MCF 10A (cell line): Measurements from ENCODE around the gene IL23R. TPM values are rescaled to one million over a fixed set of nuclear protein-coding genes. Genes with fewer than 3 reads are reported as not detected.

Source experiments
- BruUV-seq: library from RNA; stranded (reverse); fragments of 400-500 nt; replicated peaks from 2 replicates; lab custom pipeline; 2021; lab: Mats Ljungman, UMichigan
- CTCF ChIA-PET: fragments of 300-600 bp; sonication (Branson Sonifier 250); formaldehyde crosslinking; extraction: SDS; loops from one replicate; lab custom pipeline; 2021; ENCODE audit warnings: antibody characterized with exemption, inconsistent platforms; lab: Yijun Ruan, JAX
- POLR2A ChIA-PET: fragments of 300-600, 350-650 bp; sonication (Branson Sonifier 250); formaldehyde crosslinking; extraction: SDS; loops from one replicate; lab custom pipeline; 2020; ENCODE audit warnings: antibody characterized with exemption, inconsistent platforms; lab: Yijun Ruan, JAX
- DNase-seq: peaks from one replicate; pipeline ENCODE4 v3.0.0-alpha.2; 2018; ENCODE audit not compliant: unreplicated experiment
- H3K27ac Mint-ChIP-seq: one replicate; pipeline ENCODE4 v1.8.0; 2022; ENCODE audit warnings: mild to moderate bottlenecking, low read depth, mixed read lengths; ENCODE audit not compliant: unreplicated experiment
- H3K27me3 Mint-ChIP-seq: one replicate; pipeline ENCODE4 v1.8.0; 2022; ENCODE audit warnings: mixed read lengths; ENCODE audit not compliant: insufficient read depth, unreplicated experiment
- H3K36me3 Mint-ChIP-seq: one replicate; pipeline ENCODE4 v1.8.0; 2022; ENCODE audit warnings: mild to moderate bottlenecking, moderate library complexity, mixed read lengths; ENCODE audit not compliant: insufficient read depth, unreplicated experiment
- H3K4me1 Mint-ChIP-seq: one replicate; pipeline ENCODE4 v1.8.0; 2022; ENCODE audit warnings: mixed read lengths; ENCODE audit not compliant: insufficient read depth, unreplicated experiment
- H3K4me3 Mint-ChIP-seq: one replicate; pipeline ENCODE4 v1.8.0; 2022; ENCODE audit warnings: mild to moderate bottlenecking, moderate library complexity, mixed read lengths; ENCODE audit not compliant: unreplicated experiment
- H3K9me3 Mint-ChIP-seq: one replicate; pipeline ENCODE4 v1.8.0; 2022; ENCODE audit warnings: mixed read lengths; ENCODE audit not compliant: unreplicated experiment
- intact Hi-C: fragments of 100-400 bp; cut with micrococcal nuclease; formaldehyde crosslinking; loops from 2 replicates; pipeline ENCODE4 v1.14.1; 2022
- total RNA-seq: library from RNA; stranded (reverse); gene quantifications from 2 replicates; pipeline ENCODE4 v1.2.3, GENCODE V29; 2022
- TF ChIP-seq, protein P1 (sequence below): fragments of 200-600 bp; IDR thresholded peaks from one replicate; pipeline ENCODE4 v1.8.0; 2022; ENCODE audit warnings: antibody characterized with exemption, mild to moderate bottlenecking; ENCODE audit not compliant: unreplicated experiment

IL23R gene
- total RNA-seq, 1 experiment from 2014 or later, result not detected

DNA sequence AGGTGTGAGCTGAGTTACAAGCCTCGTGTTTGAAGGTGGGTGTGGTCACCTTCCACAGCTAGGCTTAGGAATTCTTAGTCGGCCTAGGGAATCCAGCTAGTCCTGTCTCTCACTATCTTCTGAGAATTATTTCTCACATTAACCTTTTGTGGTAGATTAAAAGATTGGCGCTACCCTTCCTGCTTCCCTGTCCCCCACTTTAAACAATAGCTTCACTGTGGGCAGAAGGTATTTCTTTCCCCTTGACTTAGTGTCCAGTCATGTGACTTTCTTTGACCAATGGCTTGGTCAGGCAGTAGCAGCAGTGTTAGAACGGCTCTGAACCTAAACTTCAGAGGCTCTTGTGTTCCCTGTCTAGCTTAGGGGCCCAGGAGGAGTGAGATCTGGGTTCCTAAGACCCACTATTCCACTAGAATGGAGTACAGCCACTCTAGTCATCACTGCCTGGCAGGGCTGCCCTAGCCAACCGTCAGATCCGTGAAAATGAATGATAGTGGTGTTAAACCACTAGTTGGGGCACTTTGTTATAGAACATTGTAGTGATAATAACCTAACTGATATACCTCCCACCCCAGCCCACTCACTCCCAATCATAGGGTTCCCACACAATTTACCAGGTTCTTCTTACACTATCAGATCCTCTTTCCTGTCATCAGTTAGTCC lies 17.6 kb upstream of the IL23R start:
- H3K36me3 Mint-ChIP-seq, result no peaks in the 10 kb centered on the region
- peak overlapping the region; percentile 14 for H3K27ac Mint-ChIP-seq
- BruUV-seq, result no TSS peak
- TF ChIP-seq, protein P1, sequence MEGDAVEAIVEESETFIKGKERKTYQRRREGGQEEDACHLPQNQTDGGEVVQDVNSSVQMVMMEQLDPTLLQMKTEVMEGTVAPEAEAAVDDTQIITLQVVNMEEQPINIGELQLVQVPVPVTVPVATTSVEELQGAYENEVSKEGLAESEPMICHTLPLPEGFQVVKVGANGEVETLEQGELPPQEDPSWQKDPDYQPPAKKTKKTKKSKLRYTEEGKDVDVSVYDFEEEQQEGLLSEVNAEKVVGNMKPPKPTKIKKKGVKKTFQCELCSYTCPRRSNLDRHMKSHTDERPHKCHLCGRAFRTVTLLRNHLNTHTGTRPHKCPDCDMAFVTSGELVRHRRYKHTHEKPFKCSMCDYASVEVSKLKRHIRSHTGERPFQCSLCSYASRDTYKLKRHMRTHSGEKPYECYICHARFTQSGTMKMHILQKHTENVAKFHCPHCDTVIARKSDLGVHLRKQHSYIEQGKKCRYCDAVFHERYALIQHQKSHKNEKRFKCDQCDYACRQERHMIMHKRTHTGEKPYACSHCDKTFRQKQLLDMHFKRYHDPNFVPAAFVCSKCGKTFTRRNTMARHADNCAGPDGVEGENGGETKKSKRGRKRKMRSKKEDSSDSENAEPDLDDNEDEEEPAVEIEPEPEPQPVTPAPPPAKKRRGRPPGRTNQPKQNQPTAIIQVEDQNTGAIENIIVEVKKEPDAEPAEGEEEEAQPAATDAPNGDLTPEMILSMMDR, result no peak
- ChIA-PET POLR2A (interaction anchor here (0.8 to 3.2 kb wide), 11 partner anchors 14 to 170 kb away, joined by 3 to 33 read pairs (median 4); partner anchors contain the start of gene SLC35D1), CTCF (interaction anchor here (0.6 to 6.3 kb wide), 65 partner anchors 9 to 1257 kb away, joined by 3 to 193 read pairs (median 5); partner anchors contain the start of genes C1orf141, IL23R and SLC35D1)
- intact Hi-C loops, result loop anchor here (1.0 to 10.0 kb wide), 4 partner anchors 95 to 383 kb away; no protein-coding TSS in a partner anchor
- H3K27me3 Mint-ChIP-seq, result peaks cover 27% of the 10 kb centered on the region
- no peak overlapping the region for H3K4me3 Mint-ChIP-seq
- H3K9me3 Mint-ChIP-seq, result no peaks in the 10 kb centered on the region
- peaks cover 14% of the 10 kb centered on the region for H3K4me1 Mint-ChIP-seq
- DNase-seq, result no peak

- no peaks in the 10 kb centered on the region for H3K36me3 Mint-ChIP-seq
- POLR2A ChIA-PET, result interaction anchor here (0.7 to 3.2 kb wide), 14 partner anchors 11 to 383 kb away, joined by 3 to 33 read pairs (median 3); partner anchors contain the start of gene SLC35D1
- no TSS peak for BruUV-seq
Observed at GRCh38 chr1:67149179-67149770, 17.0 kb upstream of the IL23R start.

GRCh38 chr1:67150931-67151330 lies 15.3 kb upstream of the IL23R start:
- ChIA-PET POLR2A (no interaction called here), CTCF (interaction anchor here (0.8 to 6.3 kb wide), 4 partner anchors 10 to 156 kb away, joined by 3 to 193 read pairs (median 95); partner anchors contain the start of gene SLC35D1)
- H3K9me3 Mint-ChIP-seq, result no peaks in the 10 kb centered on the region
- H3K4me3 Mint-ChIP-seq, result no peak overlapping the region
- no TSS peak for BruUV-seq
- H3K27me3 Mint-ChIP-seq, result peaks cover 34% of the 10 kb centered on the region
- intact Hi-C loops, result no loop called here
- TF ChIP-seq, protein P1, result no peak
- H3K27ac Mint-ChIP-seq, result no peak overlapping the region
- no peaks in the 10 kb centered on the region for H3K36me3 Mint-ChIP-seq
- DNase-seq, result no peak
- peaks cover 14% of the 10 kb centered on the region for H3K4me1 Mint-ChIP-seq

More at GRCh38 chr1:67149179-67149770, 17.0 kb upstream of the IL23R start:
- TF ChIP-seq, protein P1, result peak; percentile 77
- CTCF ChIA-PET, result interaction anchor here (0.6 to 6.3 kb wide), 72 partner anchors 8 to 1257 kb away, joined by 3 to 193 read pairs (median 5); partner anchors contain the start of genes C1orf141, IL23R and SLC35D1
- peaks cover 14% of the 10 kb centered on the region for H3K4me1 Mint-ChIP-seq
- intact Hi-C loops, result loop anchor here (1.0 to 10.0 kb wide), 4 partner anchors 96 to 384 kb away; no protein-coding TSS in a partner anchor
- no peak overlapping the region for H3K4me3 Mint-ChIP-seq
- peaks cover 33% of the 10 kb centered on the region for H3K27me3 Mint-ChIP-seq
- DNase-seq, result peak; percentile 86
- H3K27ac Mint-ChIP-seq, result peak overlapping the region; percentile 14
- H3K9me3 Mint-ChIP-seq, result no peaks in the 10 kb centered on the region

DNA sequence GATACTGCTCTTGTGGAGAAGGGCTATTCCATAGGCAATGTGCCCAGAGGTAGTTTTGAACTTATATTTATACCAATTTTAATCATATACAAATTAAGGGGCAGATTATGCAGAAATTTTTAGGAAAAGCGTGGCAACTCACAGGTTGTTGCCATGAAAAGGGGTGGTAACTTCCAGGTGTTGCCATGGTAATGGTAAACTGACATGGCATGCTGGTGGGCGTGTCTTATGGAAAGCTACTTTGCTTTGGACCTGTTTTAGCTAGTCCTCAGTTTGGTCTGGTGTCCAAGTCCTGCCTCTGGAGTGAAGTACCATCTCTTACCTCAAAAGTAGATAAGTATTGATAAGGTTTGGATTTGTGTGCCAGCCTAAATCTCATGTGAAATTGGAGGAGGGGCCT lies 7.9 kb upstream of the IL23R start:
- H3K4me3 Mint-ChIP-seq, result no peak overlapping the region
- H3K27ac Mint-ChIP-seq, result no peak overlapping the region
- ChIA-PET CTCF (interaction anchor here (0.6 to 2.7 kb wide), 5 partner anchors 9 to 169 kb away, joined by 3 to 17 read pairs (median 4); no protein-coding TSS in a partner anchor), POLR2A (no interaction called here)
- TF ChIP-seq, protein P1, result no peak
- intact Hi-C loops, result no loop called here
- peaks cover 7% of the 10 kb centered on the region for H3K9me3 Mint-ChIP-seq
- BruUV-seq, result no TSS peak
- no peaks in the 10 kb centered on the region for H3K36me3 Mint-ChIP-seq
- DNase-seq, result no peak
- peaks cover 10% of the 10 kb centered on the region for H3K27me3 Mint-ChIP-seq
- H3K4me1 Mint-ChIP-seq, result peaks cover 14% of the 10 kb centered on the region
